ENCODE measurements around the gene PDZRN4.

The PDZRN4 gene

GRCh38 chr12:41188058-41188840, at the start of gene PDZRN4:
Gene PDZRN4, plus strand, starts transcription at chr12:41188320.
- H3K4me3 ChIP-seq (ENCODE audit: low read depth, low read length): peak within 1 kb of the TSS; percentile 28
- DNase-seq (ENCODE audit: low read depth): no peak
- in situ Hi-C loops (cut with HindIII; ENCODE audit: low sequenced_read_pairs): no loop called here
- TF ChIP-seq, protein P1, sequence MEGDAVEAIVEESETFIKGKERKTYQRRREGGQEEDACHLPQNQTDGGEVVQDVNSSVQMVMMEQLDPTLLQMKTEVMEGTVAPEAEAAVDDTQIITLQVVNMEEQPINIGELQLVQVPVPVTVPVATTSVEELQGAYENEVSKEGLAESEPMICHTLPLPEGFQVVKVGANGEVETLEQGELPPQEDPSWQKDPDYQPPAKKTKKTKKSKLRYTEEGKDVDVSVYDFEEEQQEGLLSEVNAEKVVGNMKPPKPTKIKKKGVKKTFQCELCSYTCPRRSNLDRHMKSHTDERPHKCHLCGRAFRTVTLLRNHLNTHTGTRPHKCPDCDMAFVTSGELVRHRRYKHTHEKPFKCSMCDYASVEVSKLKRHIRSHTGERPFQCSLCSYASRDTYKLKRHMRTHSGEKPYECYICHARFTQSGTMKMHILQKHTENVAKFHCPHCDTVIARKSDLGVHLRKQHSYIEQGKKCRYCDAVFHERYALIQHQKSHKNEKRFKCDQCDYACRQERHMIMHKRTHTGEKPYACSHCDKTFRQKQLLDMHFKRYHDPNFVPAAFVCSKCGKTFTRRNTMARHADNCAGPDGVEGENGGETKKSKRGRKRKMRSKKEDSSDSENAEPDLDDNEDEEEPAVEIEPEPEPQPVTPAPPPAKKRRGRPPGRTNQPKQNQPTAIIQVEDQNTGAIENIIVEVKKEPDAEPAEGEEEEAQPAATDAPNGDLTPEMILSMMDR (IDR thresholded peaks at IDR 0.05; ENCODE audit: low read depth, low read length, missing control alignments): no peak

- in situ Hi-C loops (cut with HindIII; ENCODE audit: low sequenced_read_pairs): no loop called here
- no peak overlapping the region for H3K4me3 ChIP-seq (ENCODE audit: low read depth, low read length)
- TF ChIP-seq, protein P1 (IDR thresholded peaks at IDR 0.05; ENCODE audit: low read depth, low read length, missing control alignments): no peak
- DNase-seq (ENCODE audit: low read depth): no peak
Observed at GRCh38 chr12:41140117-41140516, 48.0 kb upstream of the PDZRN4 start.

DNA sequence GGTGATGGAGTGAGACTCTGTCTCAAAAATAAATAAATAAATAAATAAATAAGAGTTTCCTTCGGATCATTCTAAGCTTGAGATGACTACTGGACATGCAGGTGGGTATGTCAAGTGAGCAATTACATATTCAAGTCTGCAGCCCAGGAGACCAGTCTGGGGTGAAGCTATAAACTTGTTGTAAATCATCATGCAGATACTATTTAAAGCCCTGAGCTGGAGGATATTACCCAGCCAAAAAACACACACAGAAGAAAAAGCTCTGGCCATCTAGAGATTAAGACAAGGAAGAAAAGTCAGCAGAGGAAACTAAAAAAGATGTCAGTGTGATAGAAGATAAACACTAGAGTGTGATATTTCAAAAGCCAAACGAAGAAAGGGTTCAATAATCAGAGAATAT, 47.0 kb upstream of the PDZRN4 start:
- TF ChIP-seq, protein P1 (IDR thresholded peaks at IDR 0.05; ENCODE audit: low read depth, low read length, missing control alignments): no peak
- in situ Hi-C loops (cut with HindIII; ENCODE audit: low sequenced_read_pairs): no loop called here
- no peak overlapping the region for H3K4me3 ChIP-seq (ENCODE audit: low read depth, low read length)
- no peak for DNase-seq (ENCODE audit: low read depth)

DNA sequence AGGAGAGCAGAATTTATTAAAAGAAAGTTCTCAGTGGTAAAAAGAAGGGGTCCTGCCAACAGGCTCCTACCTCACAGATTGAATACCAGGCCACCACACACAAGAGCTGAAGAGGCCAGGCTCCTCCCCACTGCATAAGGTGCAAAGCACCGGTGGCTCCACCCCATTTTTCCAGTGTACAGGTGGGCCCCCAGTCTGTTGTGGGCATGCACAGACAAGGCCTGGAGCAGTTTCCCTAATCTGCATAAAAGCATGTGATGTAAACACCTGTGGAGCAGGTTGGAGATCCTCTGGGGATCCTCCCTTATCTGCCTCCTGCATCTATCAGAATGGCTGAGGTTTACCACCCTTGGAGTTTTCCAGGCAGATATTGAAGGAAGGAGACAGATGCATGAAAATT, 45.7 kb upstream of the PDZRN4 start:
- H3K4me3 ChIP-seq (ENCODE audit: low read depth, low read length): no peak overlapping the region
- TF ChIP-seq, protein P1 (IDR thresholded peaks at IDR 0.05; ENCODE audit: low read depth, low read length, missing control alignments): no peak
- in situ Hi-C loops (cut with HindIII; ENCODE audit: low sequenced_read_pairs): no loop called here
- DNase-seq (ENCODE audit: low read depth): no peak

DNA sequence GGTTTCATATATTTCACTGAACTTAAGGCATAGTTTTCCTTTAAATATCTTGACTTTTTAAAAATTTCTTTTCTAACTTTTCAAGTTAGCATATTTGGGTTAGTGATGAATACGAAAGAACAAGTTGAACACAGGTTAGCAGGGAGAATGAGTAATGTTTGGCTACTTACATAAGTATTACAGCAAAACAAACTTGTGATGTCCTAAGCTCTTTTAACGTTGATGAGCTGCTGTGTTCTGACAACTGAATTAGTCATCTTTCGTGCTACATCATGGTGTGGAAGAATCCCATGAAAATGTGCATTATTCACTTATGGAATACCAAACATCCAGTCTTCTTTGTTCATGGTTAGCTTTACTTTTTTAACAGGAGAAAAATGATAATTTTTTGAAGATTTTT, 36.3 kb upstream of the PDZRN4 start:
- H3K4me3 ChIP-seq (ENCODE audit: low read depth, low read length): no peak overlapping the region
- DNase-seq (ENCODE audit: low read depth): no peak
- in situ Hi-C loops (cut with HindIII; ENCODE audit: low sequenced_read_pairs): no loop called here
- TF ChIP-seq, protein P1 (IDR thresholded peaks at IDR 0.05; ENCODE audit: low read depth, low read length, missing control alignments): no peak

- DNase-seq (ENCODE audit: low read depth): no peak
- in situ Hi-C loops (cut with HindIII; ENCODE audit: low sequenced_read_pairs): no loop called here
- TF ChIP-seq, protein P1 (IDR thresholded peaks at IDR 0.05; ENCODE audit: low read depth, low read length, missing control alignments): no peak
- no peak overlapping the region for H3K4me3 ChIP-seq (ENCODE audit: low read depth, low read length)
Observed at GRCh38 chr12:41162461-41162860, 25.7 kb upstream of the PDZRN4 start.

All from astrocyte of the cerebellum (primary cell).